Raji (cell line): ENCODE data around the gene ARSK.

ENCODE experiments used
- POLR2A ChIP-seq: IDR thresholded peaks from 2 replicates; pipeline ENCODE4 v1.6.1; 2011; ENCODE audit warnings: low read depth, low read length, control low read depth; ENCODE audit not compliant: insufficient read depth

The ARSK gene

DNA sequence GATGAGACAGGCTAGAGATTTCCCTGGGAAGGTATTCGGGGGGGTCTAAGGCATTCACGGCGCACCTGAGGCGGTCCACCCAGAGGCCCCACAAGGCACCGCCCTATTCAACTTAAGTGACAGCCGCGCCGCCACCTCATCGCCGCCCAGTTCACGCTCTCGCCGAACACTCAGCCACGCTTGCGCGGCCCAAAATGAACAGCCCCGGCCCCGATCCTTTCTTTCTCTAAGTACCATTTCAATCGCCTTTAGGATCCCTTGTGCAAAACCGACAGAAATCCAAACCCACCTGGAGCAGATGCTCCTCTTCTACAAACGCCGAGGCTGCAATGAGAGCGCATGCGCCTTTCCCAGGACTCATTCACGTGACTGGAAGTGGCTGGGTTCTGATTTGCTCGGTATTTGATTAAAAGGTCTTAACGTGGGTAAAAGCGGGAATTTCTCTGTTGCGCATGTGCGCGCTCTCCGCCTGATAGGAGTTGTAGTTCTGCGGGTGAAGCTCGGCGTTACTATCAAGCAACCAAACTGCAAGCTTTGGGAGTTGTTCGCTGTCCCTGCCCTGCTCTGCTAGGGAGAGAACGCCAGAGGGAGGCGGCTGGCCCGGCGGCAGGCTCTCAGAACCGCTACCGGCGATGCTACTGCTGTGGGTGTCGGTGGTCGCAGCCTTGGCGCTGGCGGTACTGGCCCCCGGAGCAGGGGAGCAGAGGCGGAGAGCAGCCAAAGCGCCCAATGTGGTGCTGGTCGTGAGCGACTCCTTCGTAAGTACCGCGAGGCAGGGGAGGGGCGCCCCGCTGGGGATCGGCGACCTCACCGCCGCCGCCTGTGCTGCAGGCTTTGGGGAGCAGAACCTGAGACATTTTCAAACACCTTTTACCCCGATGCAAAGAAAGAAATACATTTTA is at the start of gene ARSK, which contains the start of gene SKIC3:
Gene ARSK (plus strand): TSS at position 455 of the 902 bp plus-strand sequence. CDS start 178 bp downstream, at position 633.
Gene SKIC3 (minus strand): TSS at position 331 of the 902 bp plus-strand sequence. CDS start 7,827 bp downstream, outside the sequence.
- peak; percentile 81 for TF ChIP-seq POLR2A

GRCh38 chr5:95508550-95508949 is 46.4 kb upstream of the ARSK start:
- no peak for TF ChIP-seq POLR2A

DNA sequence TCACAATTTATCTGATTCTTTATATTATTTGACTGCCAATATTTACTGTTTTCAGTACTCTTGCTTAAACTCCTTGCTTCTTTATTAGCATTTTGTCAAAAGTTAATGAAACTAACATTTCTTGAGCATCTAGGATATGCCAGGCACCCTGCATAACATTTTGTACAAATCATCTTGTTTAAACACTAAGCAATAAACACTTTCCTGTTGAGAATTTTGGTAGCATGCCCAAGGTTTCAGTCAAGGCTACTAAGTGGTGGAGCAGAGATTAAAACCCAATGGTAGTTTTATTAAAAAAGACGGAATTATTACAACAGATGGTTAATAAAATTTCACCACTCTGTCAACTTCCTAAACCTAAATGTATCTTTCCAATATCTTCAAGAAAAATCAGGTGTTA is 43.3 kb upstream of the ARSK start:
- no peak for TF ChIP-seq POLR2A

- no peak for TF ChIP-seq POLR2A
Observed at GRCh38 chr5:95518417-95518816, 36.5 kb upstream of the ARSK start.

- no peak for TF ChIP-seq POLR2A
Observed at GRCh38 chr5:95519151-95519550, 35.8 kb upstream of the ARSK start.

DNA sequence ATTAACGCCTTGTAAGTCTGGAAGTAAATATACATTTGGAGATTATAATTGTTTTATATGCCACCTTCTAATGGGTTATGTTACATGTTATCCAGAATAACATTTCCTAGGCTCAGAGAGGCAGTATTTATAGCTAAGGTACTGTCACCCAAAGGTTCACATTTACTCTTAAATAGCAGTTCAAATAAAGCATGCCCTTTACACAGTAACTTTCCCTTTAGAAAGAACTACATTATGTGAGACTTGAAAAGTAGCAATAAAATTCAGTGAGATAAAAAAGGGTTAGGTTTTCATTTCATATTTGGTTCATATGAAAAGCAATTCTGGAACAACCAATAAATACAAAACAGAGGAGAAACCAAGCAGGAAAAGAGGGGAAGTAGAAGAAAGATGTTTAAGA is 35.2 kb upstream of the ARSK start:
- TF ChIP-seq POLR2A = no peak

DNA sequence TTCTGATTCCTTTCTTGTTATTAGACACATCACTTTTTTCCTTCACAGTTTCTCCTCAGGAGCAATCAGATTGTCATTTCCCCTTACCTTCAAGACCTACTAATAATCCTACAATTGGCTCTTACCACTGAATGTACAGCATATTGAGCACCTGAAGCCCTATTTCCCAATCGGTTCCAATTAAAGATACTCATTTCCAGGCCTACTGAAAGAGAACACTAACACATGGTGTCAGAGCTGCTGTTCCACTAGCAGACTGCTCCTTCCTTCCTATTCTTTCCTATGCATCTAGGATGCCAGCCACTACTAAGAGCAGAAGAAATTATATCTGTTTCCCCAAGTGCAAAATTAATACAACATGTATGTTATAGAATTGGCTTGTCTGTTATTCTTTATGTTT is 34.7 kb upstream of the ARSK start:
- TF ChIP-seq POLR2A = no peak

DNA sequence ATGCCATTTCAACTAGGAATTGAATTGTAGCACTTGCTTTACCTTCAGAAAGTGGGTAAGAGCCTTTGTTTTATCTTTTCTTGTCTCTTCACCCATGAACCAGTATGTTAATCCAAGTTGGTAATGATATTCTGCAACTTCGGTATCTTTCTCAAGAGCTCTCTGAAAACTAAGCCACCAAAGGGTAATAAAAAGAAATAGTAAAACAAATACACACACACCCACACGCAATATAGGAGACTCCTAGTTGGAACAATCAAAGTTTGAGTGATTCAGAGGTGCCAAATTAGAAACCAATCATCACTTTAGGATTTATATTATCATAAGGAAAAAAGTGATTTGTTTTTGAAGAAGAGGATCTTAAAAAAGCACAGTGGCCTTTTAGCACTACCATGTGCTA is 30.5 kb upstream of the ARSK start:
- no peak for TF ChIP-seq POLR2A

GRCh38 chr5:95526871-95527270 is 28.0 kb upstream of the ARSK start:
- TF ChIP-seq POLR2A = no peak

DNA sequence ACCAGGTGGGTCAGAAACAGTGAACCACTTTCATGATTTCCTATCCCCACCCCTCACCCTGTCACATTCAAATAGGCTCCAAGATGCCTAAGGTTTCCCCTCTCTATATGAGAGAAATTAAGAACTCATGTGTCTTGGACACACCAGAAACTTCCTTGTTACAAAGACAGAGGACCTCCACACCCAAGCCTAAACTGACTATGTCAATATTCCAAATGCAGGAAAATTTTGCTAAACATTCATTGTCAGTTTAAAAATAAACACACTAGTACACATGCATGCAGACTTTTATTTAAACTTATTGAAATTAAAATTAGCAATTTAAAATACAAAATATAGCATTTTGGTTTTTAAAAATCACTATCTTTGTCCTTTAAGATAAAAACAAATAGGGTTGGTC is 26.3 kb upstream of the ARSK start:
- TF ChIP-seq POLR2A = no peak

DNA sequence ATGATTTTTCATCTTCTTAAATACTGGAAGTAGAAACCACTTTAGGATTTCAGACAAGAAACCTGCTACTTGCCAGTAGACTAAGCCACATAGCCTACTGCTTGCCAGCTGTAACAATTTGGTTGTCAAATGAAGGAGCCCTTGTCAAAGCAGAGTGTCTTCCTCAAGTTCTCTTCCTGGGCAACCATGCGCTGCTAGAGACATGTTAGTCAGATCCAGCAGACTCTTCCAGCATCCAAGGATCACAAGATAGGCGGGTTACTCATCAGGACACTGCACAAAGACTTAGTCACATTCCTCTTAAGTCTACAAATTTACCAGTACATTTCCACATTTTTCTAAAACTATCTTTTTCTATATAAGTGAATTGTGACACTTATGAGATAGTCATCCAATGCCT is 24.5 kb upstream of the ARSK start:
- TF ChIP-seq POLR2A = no peak

- no peak for TF ChIP-seq POLR2A
Observed at GRCh38 chr5:95531491-95531890, 23.4 kb upstream of the ARSK start.

- no peak for TF ChIP-seq POLR2A
Observed at GRCh38 chr5:95532415-95532814, 22.5 kb upstream of the ARSK start.

GRCh38 chr5:95533106-95533505 is 21.8 kb upstream of the ARSK start:
- no peak for TF ChIP-seq POLR2A

DNA sequence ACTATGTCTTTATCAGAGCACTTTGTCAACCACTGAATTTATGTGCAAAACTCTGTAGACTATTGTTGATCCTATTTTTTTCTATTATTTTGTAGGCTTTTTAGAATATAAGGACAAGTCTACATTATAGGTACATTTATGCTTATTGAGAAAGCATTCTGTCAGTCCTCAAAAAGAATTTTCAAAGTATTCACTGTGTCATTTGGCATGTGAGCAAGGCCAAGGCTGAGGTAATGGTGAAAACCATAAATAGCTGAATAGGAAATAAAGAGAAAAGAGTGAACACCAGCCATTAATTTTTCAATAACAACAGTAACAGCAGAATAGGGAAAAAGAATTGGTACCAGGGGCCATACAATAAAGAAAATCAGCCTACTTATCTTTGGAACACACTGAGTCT is 21.1 kb upstream of the ARSK start:
- no peak for TF ChIP-seq POLR2A

DNA sequence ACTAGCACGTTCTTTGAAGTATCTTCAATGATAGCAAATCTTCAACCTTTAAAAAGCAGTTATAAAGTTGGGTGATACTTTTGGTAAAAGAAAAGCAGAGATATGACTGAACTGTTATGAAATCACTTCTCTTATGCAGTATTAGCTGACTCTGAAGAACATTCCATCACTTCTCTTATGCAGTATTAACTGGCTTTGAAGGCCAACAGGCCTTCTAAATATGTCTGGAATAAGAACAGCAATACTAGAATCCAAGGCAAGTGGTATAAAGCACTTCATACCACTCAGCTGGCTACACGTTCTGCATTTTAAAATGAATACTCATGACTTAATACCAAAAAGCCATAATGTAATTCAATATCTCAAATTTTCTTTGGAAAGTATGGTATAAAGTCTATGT is 17.4 kb upstream of the ARSK start:
- no peak for TF ChIP-seq POLR2A

GRCh38 chr5:95543017-95543705 is 11.7 kb upstream of the ARSK start:
- TF ChIP-seq POLR2A = no peak

DNA sequence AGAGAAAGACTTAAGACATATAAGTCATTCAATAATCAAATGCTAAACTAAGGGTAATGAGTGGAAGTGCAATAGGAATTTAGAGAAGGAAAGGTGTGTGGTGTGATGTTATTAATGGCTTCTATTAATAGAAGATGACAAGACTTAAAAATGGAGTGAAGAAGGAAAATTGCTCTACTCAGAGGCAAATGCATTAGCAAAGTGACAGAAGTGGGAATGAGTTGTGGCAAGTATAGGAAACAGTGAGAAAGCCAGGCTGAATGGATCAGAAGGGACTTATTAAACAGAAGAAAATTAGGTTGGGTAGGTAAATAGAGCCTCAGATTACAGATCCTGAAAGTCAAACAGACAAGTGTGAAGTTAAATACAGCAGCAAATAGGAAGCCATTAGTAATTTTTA is 5.9 kb upstream of the ARSK start:
- no peak for TF ChIP-seq POLR2A
